ENCODE data around the gene SIPA1L2. TPM values are rescaled to one million over a fixed set of nuclear protein-coding genes. Genes with fewer than 3 reads are reported as not detected.

Gene SIPA1L2, protein sequence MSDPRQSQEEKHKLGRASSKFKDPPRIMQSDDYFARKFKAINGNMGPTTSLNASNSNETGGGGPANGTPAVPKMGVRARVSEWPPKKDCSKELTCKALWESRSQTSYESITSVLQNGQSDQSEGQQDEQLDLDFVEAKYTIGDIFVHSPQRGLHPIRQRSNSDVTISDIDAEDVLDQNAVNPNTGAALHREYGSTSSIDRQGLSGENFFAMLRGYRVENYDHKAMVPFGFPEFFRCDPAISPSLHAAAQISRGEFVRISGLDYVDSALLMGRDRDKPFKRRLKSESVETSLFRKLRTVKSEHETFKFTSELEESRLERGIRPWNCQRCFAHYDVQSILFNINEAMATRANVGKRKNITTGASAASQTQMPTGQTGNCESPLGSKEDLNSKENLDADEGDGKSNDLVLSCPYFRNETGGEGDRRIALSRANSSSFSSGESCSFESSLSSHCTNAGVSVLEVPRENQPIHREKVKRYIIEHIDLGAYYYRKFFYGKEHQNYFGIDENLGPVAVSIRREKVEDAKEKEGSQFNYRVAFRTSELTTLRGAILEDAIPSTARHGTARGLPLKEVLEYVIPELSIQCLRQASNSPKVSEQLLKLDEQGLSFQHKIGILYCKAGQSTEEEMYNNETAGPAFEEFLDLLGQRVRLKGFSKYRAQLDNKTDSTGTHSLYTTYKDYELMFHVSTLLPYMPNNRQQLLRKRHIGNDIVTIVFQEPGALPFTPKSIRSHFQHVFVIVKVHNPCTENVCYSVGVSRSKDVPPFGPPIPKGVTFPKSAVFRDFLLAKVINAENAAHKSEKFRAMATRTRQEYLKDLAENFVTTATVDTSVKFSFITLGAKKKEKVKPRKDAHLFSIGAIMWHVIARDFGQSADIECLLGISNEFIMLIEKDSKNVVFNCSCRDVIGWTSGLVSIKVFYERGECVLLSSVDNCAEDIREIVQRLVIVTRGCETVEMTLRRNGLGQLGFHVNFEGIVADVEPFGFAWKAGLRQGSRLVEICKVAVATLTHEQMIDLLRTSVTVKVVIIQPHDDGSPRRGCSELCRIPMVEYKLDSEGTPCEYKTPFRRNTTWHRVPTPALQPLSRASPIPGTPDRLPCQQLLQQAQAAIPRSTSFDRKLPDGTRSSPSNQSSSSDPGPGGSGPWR (N-terminal part only)
- total RNA-seq = under 1 TPM; 0.41 to 0.91 TPM

GRCh38 chr1:232630047-232630893 lies at the start of gene SIPA1L2:
Gene SIPA1L2, minus strand, starts transcription at chr1:232630133. Its CDS starts 114,794 bp downstream, at chr1:232515339.
- Mint-ChIP-seq H3K4me1 (peaks cover 14% of the 10 kb centered on the region), H3K9me3 (ENCODE audit: low read depth) (no peaks in the 10 kb centered on the region), H3K4me3 (peak within 1 kb of the TSS; percentile 75), H3K27ac (no peak within 1 kb of the TSS), H3K36me3 (no peaks in the 10 kb centered on the region), H3K27me3 (peaks cover 57% of the 10 kb centered on the region)
- CTCF ChIA-PET = interaction anchor here (1.0 to 1.7 kb wide), 3 partner anchors 163 to 873 kb away, joined by 3 to 5 read pairs (median 3); no protein-coding TSS in a partner anchor
- ATAC-seq = peak; percentile 98
- peak; percentile 85 for DNase-seq

- H3K4me1 Mint-ChIP-seq = no peaks in the 10 kb centered on the region
- ATAC-seq (no peak), DNase-seq (no peak)
- H3K36me3 Mint-ChIP-seq = no peaks in the 10 kb centered on the region
- no peaks in the 10 kb centered on the region for H3K9me3 Mint-ChIP-seq (ENCODE audit: low read depth)
- CTCF ChIA-PET = no interaction called here
- H3K4me3 Mint-ChIP-seq = no peak overlapping the region
- no peak overlapping the region for H3K27ac Mint-ChIP-seq
- H3K27me3 Mint-ChIP-seq = no peaks in the 10 kb centered on the region
These were observed 48.4 kb upstream of the SIPA1L2 start for GRCh38 chr1:232678185-232678886.

DNA sequence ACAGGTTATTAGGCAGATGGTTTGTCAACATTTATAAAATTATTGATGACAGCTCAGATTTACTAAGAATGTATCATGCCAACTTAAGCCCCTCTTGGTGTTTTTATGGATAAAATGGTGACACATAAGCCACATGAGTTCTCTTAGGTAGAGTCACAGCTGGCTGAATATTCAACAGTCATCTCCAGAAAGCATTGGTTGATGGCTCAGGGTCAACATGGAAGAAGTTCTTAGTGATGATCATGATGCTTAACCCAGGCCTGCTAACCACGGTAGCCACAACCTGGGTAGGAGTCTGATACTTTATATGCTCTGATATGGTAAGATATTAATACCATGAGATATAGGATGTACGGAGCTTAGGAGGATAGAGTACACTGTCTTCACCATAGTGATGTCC lies 46.4 kb upstream of the SIPA1L2 start:
- H3K27ac Mint-ChIP-seq = no peak overlapping the region
- ATAC-seq (no peak), DNase-seq (no peak)
- CTCF ChIA-PET = no interaction called here
- H3K4me3 Mint-ChIP-seq = no peak overlapping the region
- no peaks in the 10 kb centered on the region for H3K27me3 Mint-ChIP-seq
- H3K36me3 Mint-ChIP-seq = no peaks in the 10 kb centered on the region
- no peaks in the 10 kb centered on the region for H3K4me1 Mint-ChIP-seq
- no peaks in the 10 kb centered on the region for H3K9me3 Mint-ChIP-seq (ENCODE audit: low read depth)

GRCh38 chr1:232675898-232676297 lies 46.0 kb upstream of the SIPA1L2 start:
- Mint-ChIP-seq H3K9me3 (ENCODE audit: low read depth) (no peaks in the 10 kb centered on the region), H3K4me3 (no peak overlapping the region), H3K4me1 (no peaks in the 10 kb centered on the region), H3K36me3 (no peaks in the 10 kb centered on the region), H3K27ac (no peak overlapping the region), H3K27me3 (peaks cover 4% of the 10 kb centered on the region)
- DNase-seq (no peak), ATAC-seq (no peak)
- CTCF ChIA-PET = no interaction called here

GRCh38 chr1:232675260-232675659 lies 45.3 kb upstream of the SIPA1L2 start:
- Mint-ChIP-seq H3K27me3 (peaks cover 10% of the 10 kb centered on the region), H3K27ac (no peak overlapping the region), H3K4me3 (no peak overlapping the region), H3K9me3 (ENCODE audit: low read depth) (no peaks in the 10 kb centered on the region), H3K4me1 (no peaks in the 10 kb centered on the region), H3K36me3 (no peaks in the 10 kb centered on the region)
- CTCF ChIA-PET = no interaction called here
- DNase-seq = no peak
- no peak for ATAC-seq

DNA sequence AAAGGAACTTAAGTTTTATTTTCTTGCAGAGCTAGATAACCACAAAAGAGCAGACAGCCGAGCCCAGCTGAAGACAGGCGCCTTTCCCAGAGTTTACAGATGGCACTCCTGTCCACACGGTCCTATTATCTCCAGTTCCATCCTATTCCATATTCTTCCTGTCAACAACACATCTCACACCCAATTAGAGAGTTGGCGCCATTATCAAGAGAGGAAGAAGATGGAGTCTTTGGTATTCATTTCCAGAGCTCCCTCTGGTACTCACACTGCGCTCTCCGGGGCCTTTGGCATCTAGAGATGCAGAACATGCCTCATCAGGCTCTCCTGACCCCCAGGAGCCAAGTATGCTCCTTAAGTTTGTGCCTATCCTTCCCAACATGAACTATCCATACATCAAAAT lies 43.3 kb upstream of the SIPA1L2 start:
- CTCF ChIA-PET = no interaction called here

DNA sequence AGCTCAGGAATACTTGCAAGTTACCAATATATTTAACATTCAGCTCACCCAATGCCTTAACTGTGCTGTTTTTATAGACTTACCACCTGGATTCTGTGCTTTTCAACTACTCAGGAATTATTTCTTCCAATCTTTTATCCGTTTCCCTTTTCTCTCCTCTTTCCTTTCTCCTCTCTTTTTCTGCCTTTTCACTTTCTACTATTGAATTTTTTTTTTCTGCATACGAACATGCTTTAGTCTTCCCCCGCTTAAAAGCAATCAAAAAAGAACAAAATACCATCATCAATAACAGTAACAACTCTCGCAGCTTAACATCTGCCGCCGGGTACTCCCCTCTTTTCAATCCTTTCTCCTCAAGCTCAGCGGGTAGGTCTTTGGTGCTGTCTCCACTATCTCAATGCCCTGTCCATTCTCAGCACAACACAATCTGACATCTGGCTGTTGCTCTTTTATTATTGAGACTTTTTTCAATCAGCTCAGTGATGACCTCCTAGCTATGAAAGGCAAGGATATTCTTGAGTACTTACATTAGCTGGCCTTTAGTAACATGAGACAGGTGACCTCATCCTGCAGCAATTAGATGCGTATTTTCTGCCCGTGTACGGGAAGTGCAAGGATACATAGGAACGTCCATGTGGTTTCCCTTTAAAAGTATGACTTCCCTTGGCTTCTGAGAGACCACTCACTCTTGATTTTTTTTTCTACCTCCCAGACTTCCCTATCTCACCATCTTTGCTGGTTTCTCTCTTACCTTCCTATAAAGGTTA lies 40.2 kb upstream of the SIPA1L2 start:
- Mint-ChIP-seq H3K27ac (no peak overlapping the region), H3K36me3 (no peaks in the 10 kb centered on the region), H3K27me3 (peaks cover 15% of the 10 kb centered on the region), H3K9me3 (ENCODE audit: low read depth) (no peaks in the 10 kb centered on the region), H3K4me1 (no peaks in the 10 kb centered on the region), H3K4me3 (no peak overlapping the region)
- no peak for DNase-seq
- no peak for ATAC-seq
- CTCF ChIA-PET = no interaction called here

More for the DNA sequence above, 43.3 kb upstream of the SIPA1L2 start:
- Mint-ChIP-seq H3K4me3 (no peak overlapping the region), H3K27me3 (peaks cover 15% of the 10 kb centered on the region), H3K9me3 (ENCODE audit: low read depth) (no peaks in the 10 kb centered on the region), H3K36me3 (no peaks in the 10 kb centered on the region), H3K27ac (no peak overlapping the region), H3K4me1 (no peaks in the 10 kb centered on the region)
- DNase-seq = no peak
- ATAC-seq = no peak

DNA sequence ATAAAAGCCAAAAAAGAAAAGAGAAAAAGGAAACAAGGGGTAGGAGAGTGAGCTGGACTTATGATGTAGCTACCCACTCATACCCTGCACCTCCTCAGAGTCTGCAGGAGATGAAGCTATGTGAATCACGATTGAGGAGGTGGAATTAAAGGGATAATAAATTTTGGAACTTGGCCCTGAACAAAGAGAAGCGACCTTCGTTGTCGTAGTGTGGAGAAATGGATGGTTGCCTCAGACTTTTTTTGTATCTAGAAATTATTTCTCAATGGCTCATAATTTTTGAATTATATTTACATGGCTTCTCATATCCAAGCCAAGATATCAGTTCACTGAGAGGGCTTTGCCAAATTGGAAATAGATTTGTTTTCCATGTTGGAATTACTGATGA lies 37.8 kb upstream of the SIPA1L2 start:
- no peak overlapping the region for H3K4me3 Mint-ChIP-seq
- H3K27ac Mint-ChIP-seq = no peak overlapping the region
- no peaks in the 10 kb centered on the region for H3K4me1 Mint-ChIP-seq
- no peak for ATAC-seq
- H3K36me3 Mint-ChIP-seq = no peaks in the 10 kb centered on the region
- H3K9me3 Mint-ChIP-seq (ENCODE audit: low read depth) = no peaks in the 10 kb centered on the region
- H3K27me3 Mint-ChIP-seq = peaks cover 15% of the 10 kb centered on the region
- CTCF ChIA-PET = no interaction called here
- DNase-seq = no peak

GRCh38 chr1:232667094-232667777 lies 37.3 kb upstream of the SIPA1L2 start:
- ATAC-seq (no peak), DNase-seq (no peak)
- Mint-ChIP-seq H3K9me3 (ENCODE audit: low read depth) (no peaks in the 10 kb centered on the region), H3K4me1 (no peaks in the 10 kb centered on the region), H3K4me3 (no peak overlapping the region), H3K36me3 (no peaks in the 10 kb centered on the region), H3K27me3 (peaks cover 15% of the 10 kb centered on the region), H3K27ac (no peak overlapping the region)
- CTCF ChIA-PET = no interaction called here

DNA sequence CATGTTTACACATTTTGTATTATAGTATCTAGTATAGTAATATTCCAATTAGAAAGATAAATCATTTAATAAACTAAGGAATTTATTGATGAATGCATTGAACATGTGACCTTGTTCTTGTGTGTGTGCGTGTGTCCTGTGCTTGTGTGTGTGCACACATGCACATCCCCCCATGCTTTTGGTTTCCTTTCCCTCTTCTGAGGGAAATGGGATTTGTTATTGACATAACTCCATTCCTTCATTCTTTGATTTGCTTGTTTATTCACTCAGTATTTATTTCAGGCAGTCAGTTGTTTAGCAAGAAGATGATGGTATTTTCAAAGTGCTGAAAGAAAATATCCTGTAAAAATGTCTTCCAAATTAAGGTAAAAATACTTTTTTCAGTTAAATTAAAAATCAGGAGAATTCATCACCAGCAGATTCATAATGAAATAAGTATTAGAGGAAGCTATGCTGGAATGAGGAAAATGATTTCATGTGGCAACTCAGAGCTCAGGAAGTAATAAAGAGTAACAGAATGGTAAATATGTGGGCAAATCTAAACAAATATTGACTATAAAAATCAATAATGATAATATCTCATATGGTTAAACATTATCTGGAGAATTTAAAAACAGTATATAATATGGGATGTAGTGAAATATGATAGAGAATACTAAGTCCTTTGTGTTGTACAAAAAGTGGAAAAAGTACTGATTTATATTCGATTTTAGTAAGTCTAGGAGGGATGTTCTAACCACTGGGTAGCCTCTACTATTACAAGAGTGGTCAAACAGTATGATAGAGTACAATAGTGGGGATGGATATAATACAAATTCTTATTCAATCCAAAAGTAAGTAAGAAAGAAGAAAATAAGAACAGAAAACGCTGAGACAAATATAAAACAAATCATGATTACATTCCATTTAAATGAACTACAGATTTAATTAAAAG lies 35.2 kb upstream of the SIPA1L2 start:
- Mint-ChIP-seq H3K9me3 (ENCODE audit: low read depth) (no peaks in the 10 kb centered on the region), H3K27ac (no peak overlapping the region), H3K36me3 (no peaks in the 10 kb centered on the region), H3K4me1 (no peaks in the 10 kb centered on the region), H3K4me3 (no peak overlapping the region), H3K27me3 (peaks cover 14% of the 10 kb centered on the region)
- CTCF ChIA-PET = no interaction called here
- ATAC-seq = no peak
- no peak for DNase-seq

DNA sequence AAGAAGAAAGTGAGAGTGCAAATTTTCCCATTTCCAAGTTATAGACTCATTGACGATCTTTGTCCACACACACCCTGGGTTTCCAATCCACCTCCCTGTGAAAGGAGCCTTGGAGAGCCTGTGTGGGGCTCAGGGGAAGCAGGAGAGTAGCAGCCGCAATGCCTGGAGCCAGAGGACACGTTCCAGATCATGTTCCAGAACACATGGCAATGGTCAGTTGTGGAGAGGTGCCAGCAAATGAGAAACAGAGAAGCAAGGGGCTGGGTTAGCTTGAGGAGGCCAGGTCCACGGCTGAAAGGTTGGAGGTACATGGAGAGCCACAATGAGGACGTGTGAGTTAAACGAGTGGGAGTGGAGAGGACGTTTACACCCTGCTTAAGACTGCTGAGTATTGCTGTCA lies 33.0 kb upstream of the SIPA1L2 start:
- H3K9me3 Mint-ChIP-seq (ENCODE audit: low read depth) = no peaks in the 10 kb centered on the region
- CTCF ChIA-PET = no interaction called here
- ATAC-seq (no peak), DNase-seq (no peak)
- H3K36me3 Mint-ChIP-seq = no peaks in the 10 kb centered on the region
- H3K4me3 Mint-ChIP-seq = no peak overlapping the region
- peaks cover 30% of the 10 kb centered on the region for H3K27me3 Mint-ChIP-seq
- no peaks in the 10 kb centered on the region for H3K4me1 Mint-ChIP-seq
- no peak overlapping the region for H3K27ac Mint-ChIP-seq
